CD4-positive, alpha-beta T cell treated with Interleukin-6 at 100 ng/mL for 8 hours (primary cell): ENCODE measurements around the gene CTIF.
A peak's percentile ranks its signal among the peaks of the same experiment; 100 is the strongest.
"Not testable (repeated sequence)": the region's sequence is repeated elsewhere in the genome, so short reads cannot be mapped to it uniquely, and the experiment has no call there.

Experiments used
- DNase-seq: peaks from one replicate; pipeline ENCODE4 v3.0.0-alpha.2; 2020; ENCODE audit warnings: mixed read lengths, low spot score

Gene CTIF

DNA sequence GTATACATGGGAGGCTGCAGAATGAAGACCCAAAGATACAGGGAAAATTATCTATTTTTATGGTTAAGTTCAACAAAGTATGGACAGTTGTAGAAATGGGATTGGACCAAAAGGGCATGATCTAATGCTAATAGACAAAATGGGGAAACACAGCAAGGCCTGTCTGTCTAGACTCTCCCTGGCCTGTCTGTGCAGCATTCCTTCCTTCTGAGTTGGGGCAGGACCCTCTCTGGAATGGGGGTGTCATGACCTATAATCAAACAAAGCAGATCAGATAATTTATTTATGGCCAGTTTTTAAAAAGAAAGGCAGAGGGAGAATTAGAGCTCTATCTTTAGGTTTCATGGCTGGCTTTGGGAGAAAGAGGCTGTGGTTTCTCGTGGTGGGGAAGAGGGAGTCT is 104.4 kb downstream of the CTIF start:
- DNase-seq: no peak

DNA sequence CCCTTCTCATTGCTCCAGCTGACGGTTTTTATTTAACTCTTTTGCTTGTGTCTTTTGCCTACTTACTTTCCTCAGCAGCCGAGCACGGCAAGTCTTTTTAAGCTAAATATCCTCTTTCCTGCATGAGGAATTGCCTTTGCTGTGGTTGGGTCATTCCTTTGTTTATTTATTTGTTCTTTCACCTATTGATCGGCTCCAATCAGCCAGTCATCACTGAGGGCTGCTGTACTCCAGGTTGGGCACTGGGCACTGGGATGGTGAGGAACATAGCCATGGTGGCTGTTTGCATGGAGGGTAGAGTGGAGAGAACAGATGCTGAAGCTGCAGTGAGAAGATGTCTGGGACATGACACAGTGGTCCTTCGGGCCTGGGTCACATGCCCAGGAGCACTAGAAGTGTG is 105.2 kb downstream of the CTIF start:
- no peak for DNase-seq

DNA sequence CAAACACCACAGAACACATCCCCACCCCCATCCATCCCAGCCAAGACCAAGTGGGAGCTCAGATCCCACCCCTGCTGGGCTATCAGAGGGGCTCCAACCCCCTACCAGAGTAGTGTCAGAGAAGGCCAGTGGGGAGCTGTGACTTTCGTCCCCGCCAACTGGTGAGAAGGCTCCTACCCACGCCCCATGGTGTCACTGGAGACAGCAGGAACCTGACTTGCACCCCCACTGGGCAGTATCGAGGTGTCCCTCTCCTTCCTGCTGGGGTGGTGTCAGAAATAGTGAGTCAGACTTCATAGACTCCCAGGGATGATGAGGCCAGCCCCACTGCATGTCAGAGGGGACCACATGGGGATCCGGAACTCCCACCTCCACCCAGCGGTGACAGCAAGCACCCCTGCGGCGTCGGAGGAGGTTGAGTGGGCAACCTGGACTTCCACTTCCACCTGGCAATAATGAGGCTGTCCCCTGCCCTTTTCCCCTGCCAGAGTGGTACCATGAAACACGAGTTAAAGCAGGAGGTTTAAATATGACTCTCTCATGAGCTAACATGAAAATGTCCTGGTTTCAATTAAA is 106.7 kb downstream of the CTIF start:
- no peak for DNase-seq

GRCh38 chr18:48646976-48647375 is 108.1 kb downstream of the CTIF start:
- no peak for DNase-seq

DNA sequence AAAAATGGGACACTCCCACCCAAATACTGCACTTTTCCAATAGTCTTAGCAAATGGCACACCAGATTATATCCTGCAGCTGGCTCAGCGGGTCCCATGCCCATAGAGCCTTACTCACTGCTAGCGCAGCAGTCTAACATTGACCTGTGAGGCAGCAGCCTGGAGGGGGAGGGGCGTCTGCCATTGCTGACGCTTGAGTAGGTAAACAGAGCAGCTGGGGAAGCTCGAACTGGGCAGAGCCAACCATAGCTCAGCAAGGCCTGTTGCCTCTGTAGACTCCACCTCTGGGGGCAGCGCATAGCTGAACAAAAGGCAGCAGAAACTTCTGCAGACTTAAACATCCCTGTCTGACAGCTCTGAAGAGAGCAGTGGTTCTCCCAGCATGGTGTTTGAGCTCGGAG is 110.4 kb downstream of the CTIF start:
- DNase-seq: no peak

DNA sequence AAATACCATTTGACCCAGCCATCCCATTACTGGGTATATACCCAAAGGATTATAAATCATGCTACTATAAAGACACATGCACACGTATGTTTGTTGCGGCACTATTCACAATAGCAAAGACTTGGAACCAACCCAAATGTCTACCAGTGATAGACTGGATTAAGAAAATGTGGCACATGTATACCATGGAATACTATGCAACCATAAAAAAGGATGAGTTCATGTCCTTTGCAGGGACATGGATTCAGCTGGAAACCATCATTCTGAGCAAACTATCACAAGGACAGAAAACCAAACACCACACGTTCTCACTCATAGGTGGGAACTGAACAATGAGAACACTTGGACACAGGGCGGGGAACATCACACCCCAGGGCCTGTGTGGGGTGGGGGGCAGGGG is 115.8 kb downstream of the CTIF start:
- DNase-seq: not testable (repeated sequence)

GRCh38 chr18:48655508-48655907 is 116.7 kb downstream of the CTIF start:
- DNase-seq: no peak

- DNase-seq: no peak
These were observed 117.3 kb downstream of the CTIF start for GRCh38 chr18:48656176-48656575.

- DNase-seq: no peak
These were observed 117.8 kb downstream of the CTIF start for GRCh38 chr18:48656582-48656981.

GRCh38 chr18:48657447-48658120 is 118.8 kb downstream of the CTIF start:
- DNase-seq: no peak

DNA sequence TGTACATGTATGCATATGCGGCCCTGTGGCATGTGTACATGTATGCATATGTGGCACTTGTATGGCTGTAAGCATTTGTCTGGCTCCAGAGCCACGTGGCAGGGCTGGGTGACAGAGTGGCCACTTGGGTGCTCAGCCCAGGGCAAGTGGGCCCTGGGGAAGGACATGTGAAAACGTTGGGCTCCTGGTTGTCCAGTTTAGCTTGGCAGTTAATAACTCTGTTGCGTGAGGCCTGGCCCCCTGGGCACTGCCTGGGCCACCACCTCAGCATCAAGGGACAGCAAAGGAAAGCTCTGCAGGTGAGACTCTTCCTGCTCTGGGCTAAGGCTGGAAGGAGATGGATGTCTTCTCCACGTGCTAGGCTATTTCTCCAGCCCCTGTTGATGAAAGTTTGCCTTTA is 119.9 kb downstream of the CTIF start:
- no peak for DNase-seq

DNA sequence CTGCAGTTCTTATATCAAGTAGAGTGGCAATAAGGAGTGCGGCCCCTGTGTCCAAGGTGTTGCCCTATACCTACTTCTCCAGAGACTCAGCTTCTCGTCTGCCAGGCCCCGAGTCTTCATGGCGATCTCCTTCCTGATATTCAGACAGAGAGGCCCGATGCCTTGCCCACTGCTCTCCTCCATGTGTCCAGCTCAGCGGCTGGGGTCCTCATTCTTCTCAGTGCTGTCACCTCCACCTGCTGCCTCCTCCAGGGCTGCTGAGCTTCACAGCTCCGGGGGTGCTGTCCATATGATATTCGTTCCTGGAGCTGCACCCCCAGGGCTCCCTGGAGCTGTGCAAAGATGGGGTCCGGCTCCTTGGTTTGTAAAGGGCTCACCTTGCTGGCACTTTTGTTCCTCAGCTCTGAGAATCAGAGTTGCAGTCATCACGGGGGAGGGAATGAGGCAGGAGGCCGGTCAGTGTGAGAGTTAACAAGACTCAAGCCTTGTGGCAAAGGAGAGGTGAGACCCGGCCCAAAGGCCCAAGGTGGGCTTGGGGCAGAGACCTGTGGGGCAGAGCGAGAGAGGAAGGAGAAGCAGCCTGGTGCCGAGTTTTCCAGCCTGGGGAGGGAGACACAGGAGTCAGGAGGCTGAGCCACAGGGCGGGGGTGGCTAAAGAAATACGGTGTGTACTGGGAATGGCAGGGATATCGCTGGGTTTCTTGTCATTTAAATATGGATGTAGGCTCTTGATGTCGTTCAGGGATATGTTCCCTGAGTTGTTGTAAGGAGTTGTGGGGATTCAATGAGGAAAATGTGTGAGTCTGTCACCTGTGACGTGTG is 120.6 kb downstream of the CTIF start:
- no peak for DNase-seq

- no peak for DNase-seq
These were observed 121.8 kb downstream of the CTIF start for GRCh38 chr18:48660346-48661228.

DNA sequence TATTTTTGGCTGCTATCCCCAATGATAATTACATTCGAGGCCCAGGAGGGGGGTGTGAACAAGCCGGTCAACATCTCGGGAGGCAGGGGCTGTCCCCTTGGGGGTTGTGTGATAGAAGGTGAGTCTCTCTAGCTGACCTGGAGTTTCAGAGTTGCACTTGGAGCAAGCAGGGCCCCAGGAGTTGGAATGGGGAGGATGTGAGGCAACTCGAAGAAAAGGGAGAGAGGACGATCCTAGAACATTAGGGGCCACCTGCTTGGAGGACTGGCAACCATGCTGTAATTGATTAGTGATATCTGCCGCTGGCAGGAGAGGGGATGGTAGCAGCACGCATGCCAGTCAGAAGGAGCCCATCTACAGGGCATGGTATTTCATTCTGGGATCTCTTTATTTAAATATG is 122.6 kb downstream of the CTIF start:
- no peak for DNase-seq

DNA sequence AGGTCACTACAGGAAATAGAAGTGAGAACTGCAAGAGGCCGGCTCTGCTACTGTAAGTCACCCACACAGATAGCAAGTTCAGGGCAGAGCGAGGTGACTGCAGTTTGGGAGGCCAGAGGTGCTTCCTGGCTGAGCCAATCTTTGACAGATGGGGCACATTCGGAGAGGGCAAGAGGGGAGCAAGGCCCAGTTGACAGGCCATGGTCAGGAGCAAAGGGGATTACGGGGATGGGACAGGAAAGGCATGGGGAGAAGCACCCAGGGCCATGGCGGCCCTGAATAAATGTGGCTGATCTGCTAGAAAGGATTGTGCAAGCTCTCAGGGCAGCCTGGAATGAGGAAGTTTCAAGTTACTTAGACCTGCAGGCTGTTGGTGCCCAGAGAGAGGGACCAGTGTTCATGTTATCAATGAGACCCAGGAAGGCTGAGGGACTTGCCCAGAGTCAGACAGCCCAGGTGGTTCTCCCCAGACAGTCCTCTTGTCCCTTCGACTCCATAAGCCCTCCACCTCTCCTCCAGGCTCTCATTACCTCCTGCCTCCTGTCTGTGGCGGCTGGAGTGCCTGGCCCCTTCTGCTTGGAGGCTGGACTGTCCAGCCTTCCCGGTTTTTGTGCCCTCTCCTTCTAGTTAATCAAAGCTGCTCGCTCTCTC is 123.3 kb downstream of the CTIF start:
- DNase-seq: no peak

- no peak for DNase-seq
These were observed 124.5 kb downstream of the CTIF start for GRCh38 chr18:48663096-48663930.

GRCh38 chr18:48663931-48664847 is 125.4 kb downstream of the CTIF start:
- peak; percentile 32 for DNase-seq

- no peak for DNase-seq
These were observed 126.8 kb downstream of the CTIF start for GRCh38 chr18:48665654-48666053.

DNA sequence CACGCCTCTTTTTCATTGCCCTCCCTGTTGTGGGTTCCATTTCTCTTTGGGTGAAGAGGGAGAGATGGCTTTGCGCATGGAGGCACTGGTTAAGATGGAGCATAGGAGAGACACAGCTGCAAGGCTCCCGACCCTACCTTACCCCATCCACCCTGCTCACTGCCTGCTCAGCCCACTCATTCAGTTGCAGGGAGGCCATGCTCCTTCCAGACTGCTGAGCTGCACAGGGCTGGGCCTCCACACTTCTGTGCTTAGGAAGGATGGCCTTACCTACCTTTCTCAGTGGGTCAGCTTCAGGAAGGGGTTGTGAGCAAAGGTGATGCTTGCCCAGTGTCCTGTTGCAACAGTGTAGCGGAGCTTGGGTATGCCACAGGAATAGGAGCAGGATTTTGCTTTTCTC is 127.8 kb downstream of the CTIF start:
- DNase-seq: no peak
